Measurements from ENCODE around the gene ATRIP. TPM values are rescaled to one million over a fixed set of nuclear protein-coding genes. Genes with fewer than 3 reads are reported as not detected.

Gene ATRIP
- total and polyA plus RNA-seq, 11 donors: 2.1 to 5.1 (median 3.6) TPM

- DNase-seq: peak in 1 of 5 donors; percentile 17
- Histone ChIP-seq H3K27me3 (no peaks in the 10 kb centered on the region), H3K36me3 (peaks cover 0 to 57% (median 29%) of the 10 kb centered on the region in 9 donors), H3K4me3 (no peak overlapping the region), H3K4me1 (peaks cover 0 to 30% (median 0%) of the 10 kb centered on the region in 12 donors), H3K27ac (no peak overlapping the region), H3K9me3 (no peaks in the 10 kb centered on the region)
- intact Hi-C loops (cut with DNase I): no loop called here
- TF ChIP-seq CTCF (IDR thresholded peaks at IDR 0.05): no peak
- TF ChIP-seq POLR2A (IDR thresholded peaks at IDR 0.05): no peak
- ATAC-seq: no peak
- 90 to 94% (median 91%) methylated on average over 7 to 9 of the region's 9 CpGs for WGBS, 4 donors
These were observed 27.4 kb upstream of the ATRIP start for GRCh38 chr3:48419149-48419548.

GRCh38 chr3:48419597-48419996 lies 26.9 kb upstream of the ATRIP start:
- Histone ChIP-seq H3K4me1 (peaks cover 0 to 34% (median 2%) of the 10 kb centered on the region in 12 donors), H3K27ac (no peak overlapping the region), H3K4me3 (no peak overlapping the region), H3K36me3 (peaks cover 0 to 53% (median 25%) of the 10 kb centered on the region in 9 donors), H3K27me3 (no peaks in the 10 kb centered on the region), H3K9me3 (no peaks in the 10 kb centered on the region)
- peak in 1 of 5 donors; percentile 41 for DNase-seq
- intact Hi-C loops (cut with DNase I): no loop called here
- WGBS, 4 donors: 90 to 92% (median 91%) methylated on average over 17 of the region's 17 CpGs
- TF ChIP-seq CTCF (IDR thresholded peaks at IDR 0.05): no peak
- TF ChIP-seq POLR2A (IDR thresholded peaks at IDR 0.05): no peak
- no peak for ATAC-seq

GRCh38 chr3:48420561-48420960 lies 26.0 kb upstream of the ATRIP start:
- Histone ChIP-seq H3K4me1 (peaks cover 0 to 44% (median 11%) of the 10 kb centered on the region in 12 donors), H3K4me3 (no peak overlapping the region), H3K9me3 (no peaks in the 10 kb centered on the region), H3K27ac (no peak overlapping the region), H3K36me3 (peaks cover 0 to 43% (median 16%) of the 10 kb centered on the region in 9 donors), H3K27me3 (no peaks in the 10 kb centered on the region)
- no peak for ATAC-seq
- TF ChIP-seq CTCF (IDR thresholded peaks at IDR 0.05) (no peak), POLR2A (IDR thresholded peaks at IDR 0.05) (no peak)
- 94 to 96% (median 95%) methylated on average over 13 to 14 of the region's 14 CpGs for WGBS, 4 donors
- DNase-seq: peak in 1 of 5 donors; percentile 36
- intact Hi-C loops (cut with DNase I): no loop called here

DNA sequence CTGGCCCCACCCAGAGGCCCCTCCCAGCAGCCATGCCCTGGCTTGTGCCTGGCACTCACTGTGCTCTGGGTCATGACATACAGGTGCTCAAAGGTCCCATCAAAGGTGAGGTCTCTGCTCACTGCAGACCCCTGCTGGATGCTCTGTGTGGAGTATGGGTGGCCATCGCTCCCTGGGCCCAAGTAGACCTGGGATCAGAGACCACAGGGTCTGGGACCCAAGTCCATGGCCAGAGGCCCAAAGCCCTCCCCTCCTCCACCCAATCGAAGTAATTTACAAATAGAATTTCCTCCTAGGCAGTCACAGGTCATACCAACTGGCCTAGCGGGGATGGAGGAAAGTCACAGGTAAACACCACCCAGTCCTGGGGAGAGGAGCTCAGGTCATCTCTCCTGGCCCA lies 24.3 kb upstream of the ATRIP start:
- WGBS, 4 donors: 71 to 100% (median 89%) methylated on average over 1 to 3 of the region's 3 CpGs
- H3K4me3 ChIP-seq: no peak overlapping the region
- H3K9me3 ChIP-seq: no peaks in the 10 kb centered on the region
- DNase-seq (peak in 1 of 5 donors; percentile 48), ATAC-seq (no peak)
- no peaks in the 10 kb centered on the region for H3K27me3 ChIP-seq
- H3K36me3 ChIP-seq: peaks cover 0 to 32% (median 6%) of the 10 kb centered on the region in 9 donors
- intact Hi-C loops (cut with DNase I): no loop called here
- H3K27ac ChIP-seq: no peak overlapping the region
- TF ChIP-seq CTCF (IDR thresholded peaks at IDR 0.05) (no peak), POLR2A (IDR thresholded peaks at IDR 0.05) (no peak)
- H3K4me1 ChIP-seq: peaks cover 4 to 61% (median 23%) of the 10 kb centered on the region in 12 donors

Measured in heart left ventricle (tissue), 16 donors.